ENCODE measurements around the gene EIF3A. TPM values are rescaled to one million over a fixed set of nuclear protein-coding genes. Genes with fewer than 3 reads are reported as not detected.

The EIF3A gene
- total RNA-seq: 100 to 1,000 TPM; 124 to 149 (median 136) TPM

- H3K36me3 ChIP-seq: no peaks in the 10 kb centered on the region
- TF ChIP-seq POLR2AphosphoS5 (IDR thresholded peaks at IDR 0.05): peak; percentile 97
- TF ChIP-seq CTCF (IDR thresholded peaks at IDR 0.05): no peak
- TF ChIP-seq POLR2A (IDR thresholded peaks at IDR 0.05): peak; percentile 90 to 95
- TF ChIP-seq EP300 (IDR thresholded peaks at IDR 0.05): no peak
- 0% methylated on average over 5 to 10 of the region's 74 CpGs for WGBS, 2 donors (ENCODE audit: low coverage in 1 of 2)
- peaks cover 0 to 47% (median 0%) of the 10 kb centered on the region in 3 donors for H3K4me1 ChIP-seq
- no peaks in the 10 kb centered on the region for H3K9me3 ChIP-seq
- H3K27ac ChIP-seq: peak within 1 kb of the TSS; percentile 89 to 99 (median 96)
- peak; percentile 98 for ATAC-seq
- H3K27me3 ChIP-seq: no peaks in the 10 kb centered on the region
- H3K4me3 ChIP-seq: peak within 1 kb of the TSS; percentile 82
Observed at GRCh38 chr10:119080521-119081259, at the start of gene EIF3A. EIF3A (minus strand) TSS chr10:119080817; CDS start chr10:119080676, 141 bp downstream.

- WGBS, 2 donors (ENCODE audit: low coverage in 1 of 2): 82 to 87% methylated on average over 4 of the region's 4 CpGs
- Histone ChIP-seq H3K27me3 (no peaks in the 10 kb centered on the region), H3K4me3 (no peak overlapping the region), H3K36me3 (peaks cover 0 to 86% of the 10 kb centered on the region in 2 donors), H3K4me1 (no peaks in the 10 kb centered on the region), H3K9me3 (no peaks in the 10 kb centered on the region), H3K27ac (no peak overlapping the region)
- no peak for TF ChIP-seq POLR2A (IDR thresholded peaks at IDR 0.05)
- no peak for TF ChIP-seq CTCF (IDR thresholded peaks at IDR 0.05)
- TF ChIP-seq EP300 (IDR thresholded peaks at IDR 0.05): no peak
- no peak for TF ChIP-seq POLR2AphosphoS5 (IDR thresholded peaks at IDR 0.05)
- no peak for ATAC-seq
Observed at GRCh38 chr10:119129721-119130120, 49.1 kb upstream of the EIF3A start.

GRCh38 chr10:119125942-119126341, 45.3 kb upstream of the EIF3A start:
- ATAC-seq: no peak
- Histone ChIP-seq H3K4me1 (peaks cover 0 to 2% (median 0%) of the 10 kb centered on the region in 3 donors), H3K36me3 (peaks cover 0 to 96% of the 10 kb centered on the region in 2 donors), H3K27ac (no peak overlapping the region), H3K27me3 (no peaks in the 10 kb centered on the region), H3K4me3 (no peak overlapping the region), H3K9me3 (no peaks in the 10 kb centered on the region)
- WGBS, 2 donors (ENCODE audit: low coverage in 1 of 2): 88 to 93% methylated on average over 2 of the region's 2 CpGs
- TF ChIP-seq EP300 (IDR thresholded peaks at IDR 0.05): no peak
- TF ChIP-seq CTCF (IDR thresholded peaks at IDR 0.05): no peak
- TF ChIP-seq POLR2AphosphoS5 (IDR thresholded peaks at IDR 0.05): no peak
- no peak for TF ChIP-seq POLR2A (IDR thresholded peaks at IDR 0.05)

- no peaks in the 10 kb centered on the region for H3K27me3 ChIP-seq
- H3K36me3 ChIP-seq: peaks cover 0 to 94% of the 10 kb centered on the region in 2 donors
- H3K27ac ChIP-seq: peak overlapping the region in 3 of 4 donors; percentile 48 to 68 (median 54)
- no peak for TF ChIP-seq CTCF (IDR thresholded peaks at IDR 0.05)
- TF ChIP-seq EP300 (IDR thresholded peaks at IDR 0.05): no peak
- no peak for TF ChIP-seq POLR2AphosphoS5 (IDR thresholded peaks at IDR 0.05)
- TF ChIP-seq POLR2A (IDR thresholded peaks at IDR 0.05): no peak
- no peak overlapping the region for H3K4me3 ChIP-seq
- H3K4me1 ChIP-seq: peaks cover 0 to 16% (median 0%) of the 10 kb centered on the region in 3 donors
- H3K9me3 ChIP-seq: no peaks in the 10 kb centered on the region
- WGBS, 2 donors (ENCODE audit: low coverage in 1 of 2): 90 to 92% methylated on average over 2 of the region's 2 CpGs
- no peak for ATAC-seq
Observed at GRCh38 chr10:119120875-119121274, 40.3 kb upstream of the EIF3A start.

- peaks cover 0 to 16% (median 0%) of the 10 kb centered on the region in 3 donors for H3K4me1 ChIP-seq
- H3K36me3 ChIP-seq: peaks cover 0 to 89% of the 10 kb centered on the region in 2 donors
- H3K4me3 ChIP-seq: no peak overlapping the region
- WGBS, 2 donors (ENCODE audit: low coverage in 1 of 2): 38 to 57% methylated on average over 4 of the region's 4 CpGs
- H3K27me3 ChIP-seq: no peaks in the 10 kb centered on the region
- peak overlapping the region; percentile 48 to 68 (median 61) for H3K27ac ChIP-seq
- ATAC-seq: peak; percentile 53
- no peaks in the 10 kb centered on the region for H3K9me3 ChIP-seq
- no peak for TF ChIP-seq CTCF (IDR thresholded peaks at IDR 0.05)
- TF ChIP-seq EP300 (IDR thresholded peaks at IDR 0.05): no peak
- no peak for TF ChIP-seq POLR2A (IDR thresholded peaks at IDR 0.05)
- peak; percentile 72 for TF ChIP-seq POLR2AphosphoS5 (IDR thresholded peaks at IDR 0.05)
Observed at GRCh38 chr10:119120413-119120867, 39.8 kb upstream of the EIF3A start.
